ENCODE data around the gene SPRR2B. TPM values are rescaled to one million over a fixed set of nuclear protein-coding genes. Genes with fewer than 3 reads are reported as not detected.
"Not testable (repeated sequence)": the region's sequence is repeated elsewhere in the genome, so short reads cannot be mapped to it uniquely, and the experiment has no call there.

Gene SPRR2B
- 10 to 100 TPM in 1 of 4 donors, 1 to 10 TPM in 2, not detected in 1; 1.9 to 99.4 (median 7.0) TPM for total RNA-seq

- no peaks in the 10 kb centered on the region for H3K9me3 ChIP-seq
- no peak within 1 kb of the TSS for H3K4me3 ChIP-seq
- no peak within 1 kb of the TSS for H3K27ac ChIP-seq
- peaks cover 0 to 4% (median 0%) of the 10 kb centered on the region in 3 donors for H3K4me1 ChIP-seq
- no peaks in the 10 kb centered on the region for H3K27me3 ChIP-seq
- H3K36me3 ChIP-seq = no peaks in the 10 kb centered on the region
- DNase-seq = no peak
- 48 to 61% methylated on average over 2 of the region's 2 CpGs for WGBS, 2 donors
- intact Hi-C loops (cut with DNase I) = no loop called here
- TF ChIP-seq CTCF (IDR thresholded peaks at IDR 0.05) (no peak), POLR2A (IDR thresholded peaks at IDR 0.05) (no peak)
Measured at GRCh38 chr1:153071511-153071910, at the start of gene SPRR2B. TSS of gene SPRR2B (minus strand) at chr1:153071611. CDS start at chr1:153070839, 772 bp downstream.

GRCh38 chr1:153120945-153121344, 49.5 kb upstream of the SPRR2B start:
- H3K9me3 ChIP-seq = peaks cover 0 to 4% (median 0%) of the 10 kb centered on the region in 3 donors
- H3K4me3 ChIP-seq = no peak overlapping the region
- H3K27ac ChIP-seq = no peak overlapping the region
- H3K36me3 ChIP-seq = no peaks in the 10 kb centered on the region
- intact Hi-C loops (cut with DNase I) = no loop called here
- DNase-seq = no peak
- peaks cover 0 to 18% (median 0%) of the 10 kb centered on the region in 3 donors for H3K4me1 ChIP-seq
- TF ChIP-seq POLR2A (IDR thresholded peaks at IDR 0.05) (no peak), CTCF (IDR thresholded peaks at IDR 0.05) (no peak)
- no peaks in the 10 kb centered on the region for H3K27me3 ChIP-seq

- intact Hi-C loops (cut with DNase I) = no loop called here
- Histone ChIP-seq H3K36me3 (no peaks in the 10 kb centered on the region), H3K27ac (no peak overlapping the region), H3K4me1 (peaks cover 0 to 18% (median 0%) of the 10 kb centered on the region in 3 donors), H3K9me3 (no peaks in the 10 kb centered on the region), H3K27me3 (no peaks in the 10 kb centered on the region), H3K4me3 (no peak overlapping the region)
- no peak for DNase-seq
- TF ChIP-seq CTCF (IDR thresholded peaks at IDR 0.05) = no peak
- TF ChIP-seq POLR2A (IDR thresholded peaks at IDR 0.05) = no peak
- WGBS, 2 donors = 56 to 63% methylated on average over 3 of the region's 3 CpGs
Measured at GRCh38 chr1:153119491-153119971, 48.1 kb upstream of the SPRR2B start.

GRCh38 chr1:153115264-153115663, 43.9 kb upstream of the SPRR2B start:
- H3K36me3 ChIP-seq; H3K4me3 ChIP-seq; intact Hi-C loops (cut with DNase I); H3K9me3 ChIP-seq; DNase-seq; H3K27me3 ChIP-seq; H3K4me1 ChIP-seq; H3K27ac ChIP-seq: not testable (repeated sequence)

GRCh38 chr1:153113416-153113815, 42.0 kb upstream of the SPRR2B start, which contains the start of gene SPRR2F:
TSS of gene SPRR2F (minus strand) at chr1:153113516. CDS start at chr1:153112733, 783 bp downstream.
- intact Hi-C loops (cut with DNase I) = no loop called here

GRCh38 chr1:153112454-153112853, 41.0 kb upstream of the SPRR2B start:
- intact Hi-C loops (cut with DNase I); H3K4me3 ChIP-seq; H3K27ac ChIP-seq; H3K9me3 ChIP-seq; DNase-seq; H3K36me3 ChIP-seq; H3K27me3 ChIP-seq; H3K4me1 ChIP-seq: not testable (repeated sequence)
- WGBS, 2 donors = 74 to 88% methylated on average over 4 to 5 of the region's 5 CpGs

More at GRCh38 chr1:153113416-153113815, 42.0 kb upstream of the SPRR2B start, which contains the start of gene SPRR2F:
- TF ChIP-seq CTCF (IDR thresholded peaks at IDR 0.05) (no peak), POLR2A (IDR thresholded peaks at IDR 0.05) (no peak)
- DNase-seq = no peak
- no peaks in the 10 kb centered on the region for H3K9me3 ChIP-seq
- H3K36me3 ChIP-seq = no peaks in the 10 kb centered on the region
- no peaks in the 10 kb centered on the region for H3K27me3 ChIP-seq
- no peaks in the 10 kb centered on the region for H3K4me1 ChIP-seq
- 71 to 78% methylated on average over 3 of the region's 3 CpGs for WGBS, 2 donors
- H3K27ac ChIP-seq = no peak within 1 kb of the TSS
- no peak within 1 kb of the TSS for H3K4me3 ChIP-seq
